ENCODE measurements around the gene ZNF367.

DNA sequence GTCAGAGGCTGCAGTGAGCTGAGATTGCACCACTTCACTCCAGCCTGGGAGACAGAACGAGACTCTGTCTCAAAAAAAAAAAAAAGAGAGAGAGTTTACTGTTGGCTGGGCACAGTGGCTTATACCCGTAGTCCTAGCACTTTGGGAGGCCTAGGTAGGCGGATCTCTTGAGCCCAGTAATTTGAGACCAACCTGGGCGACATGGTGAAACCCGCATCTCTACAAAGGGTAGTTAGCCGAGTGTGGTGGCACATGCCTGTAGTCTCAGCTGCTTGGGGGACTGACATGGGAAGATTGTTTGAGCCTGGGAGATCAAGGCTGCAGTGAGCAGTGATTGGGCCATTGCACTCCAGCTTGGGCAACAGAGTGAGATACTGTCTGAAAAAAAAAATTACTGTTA, 44.4 kb upstream of the ZNF367 start:
- TF ChIP-seq, protein P1, sequence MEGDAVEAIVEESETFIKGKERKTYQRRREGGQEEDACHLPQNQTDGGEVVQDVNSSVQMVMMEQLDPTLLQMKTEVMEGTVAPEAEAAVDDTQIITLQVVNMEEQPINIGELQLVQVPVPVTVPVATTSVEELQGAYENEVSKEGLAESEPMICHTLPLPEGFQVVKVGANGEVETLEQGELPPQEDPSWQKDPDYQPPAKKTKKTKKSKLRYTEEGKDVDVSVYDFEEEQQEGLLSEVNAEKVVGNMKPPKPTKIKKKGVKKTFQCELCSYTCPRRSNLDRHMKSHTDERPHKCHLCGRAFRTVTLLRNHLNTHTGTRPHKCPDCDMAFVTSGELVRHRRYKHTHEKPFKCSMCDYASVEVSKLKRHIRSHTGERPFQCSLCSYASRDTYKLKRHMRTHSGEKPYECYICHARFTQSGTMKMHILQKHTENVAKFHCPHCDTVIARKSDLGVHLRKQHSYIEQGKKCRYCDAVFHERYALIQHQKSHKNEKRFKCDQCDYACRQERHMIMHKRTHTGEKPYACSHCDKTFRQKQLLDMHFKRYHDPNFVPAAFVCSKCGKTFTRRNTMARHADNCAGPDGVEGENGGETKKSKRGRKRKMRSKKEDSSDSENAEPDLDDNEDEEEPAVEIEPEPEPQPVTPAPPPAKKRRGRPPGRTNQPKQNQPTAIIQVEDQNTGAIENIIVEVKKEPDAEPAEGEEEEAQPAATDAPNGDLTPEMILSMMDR (IDR thresholded peaks at IDR 0.05), result no peak
- TF ChIP-seq POLR2A (IDR thresholded peaks at IDR 0.05) (no peak), EP300 (IDR thresholded peaks at IDR 0.05) (no peak)

All from suprapubic skin (tissue), 3 donors.